Measurements from ENCODE around the gene UBE4B. TPM values are rescaled to one million over a fixed set of nuclear protein-coding genes. Genes with fewer than 3 reads are reported as not detected.

UBE4B gene
- total RNA-seq, 3 donors from 2014 or later = 40.7 to 66.2 (median 41.4) TPM

GRCh38 chr1:10209905-10210810 is 177.4 kb downstream of the UBE4B start, which contains the start of gene KIF1B:
TSS of gene KIF1B (plus strand) at chr1:10210570. CDS start at chr1:10232329, 21,759 bp downstream.
- ATAC-seq (peak; percentile 98), DNase-seq (peak; percentile 98 to 100 (median 98))
- peak within 1 kb of the TSS; percentile 78 for H3K4me3 ChIP-seq
- peaks cover 10% of the 10 kb centered on the region for H3K4me1 ChIP-seq (ENCODE audit: low read depth)
- TF ChIP-seq CTCF (IDR thresholded peaks at IDR 0.05) = peak; percentile 95
- intact Hi-C loops (cut with DNase I, micrococcal nuclease) = no loop called here
- no peaks in the 10 kb centered on the region for H3K9me3 ChIP-seq
- no peaks in the 10 kb centered on the region for H3K36me3 ChIP-seq (ENCODE audit: low read depth)

GRCh38 chr1:10210841-10211804 is 178.4 kb downstream of the UBE4B start:
- TF ChIP-seq CTCF (IDR thresholded peaks at IDR 0.05) = no peak
- Histone ChIP-seq H3K9me3 (no peaks in the 10 kb centered on the region), H3K4me1 (ENCODE audit: low read depth) (peaks cover 13% of the 10 kb centered on the region), H3K36me3 (ENCODE audit: low read depth) (no peaks in the 10 kb centered on the region), H3K4me3 (peak overlapping the region; percentile 78)
- peak; percentile 82 to 94 (median 89) for DNase-seq
- peak; percentile 57 for ATAC-seq
- intact Hi-C loops (cut with DNase I, micrococcal nuclease) = no loop called here

GRCh38 chr1:10211805-10212410 is 179.2 kb downstream of the UBE4B start:
- TF ChIP-seq CTCF (IDR thresholded peaks at IDR 0.05) = no peak
- Histone ChIP-seq H3K4me1 (ENCODE audit: low read depth) (peaks cover 14% of the 10 kb centered on the region), H3K9me3 (no peaks in the 10 kb centered on the region), H3K36me3 (ENCODE audit: low read depth) (no peaks in the 10 kb centered on the region), H3K4me3 (no peak overlapping the region)
- ATAC-seq (no peak), DNase-seq (no peak)
- intact Hi-C loops (cut with DNase I, micrococcal nuclease) = no loop called here

GRCh38 chr1:10212476-10212875 is 179.7 kb downstream of the UBE4B start:
- intact Hi-C loops (cut with DNase I, micrococcal nuclease) = no loop called here
- H3K4me3 ChIP-seq = no peak overlapping the region
- no peak for DNase-seq
- H3K9me3 ChIP-seq = no peaks in the 10 kb centered on the region
- no peaks in the 10 kb centered on the region for H3K36me3 ChIP-seq (ENCODE audit: low read depth)
- no peak for ATAC-seq
- TF ChIP-seq CTCF (IDR thresholded peaks at IDR 0.05) = no peak
- H3K4me1 ChIP-seq (ENCODE audit: low read depth) = peaks cover 14% of the 10 kb centered on the region

- Histone ChIP-seq H3K4me3 (no peak overlapping the region), H3K9me3 (no peaks in the 10 kb centered on the region), H3K36me3 (ENCODE audit: low read depth) (no peaks in the 10 kb centered on the region), H3K4me1 (ENCODE audit: low read depth) (peaks cover 21% of the 10 kb centered on the region)
- intact Hi-C loops (cut with DNase I, micrococcal nuclease) = no loop called here
- ATAC-seq (no peak), DNase-seq (no peak)
- TF ChIP-seq CTCF (IDR thresholded peaks at IDR 0.05) = no peak
Measured at GRCh38 chr1:10213186-10213705, 180.5 kb downstream of the UBE4B start.
